Retinal pigment epithelial cell (primary cell): ENCODE measurements around the gene SLC38A9.

Source experiments
- DNase-seq: peaks from one replicate; pipeline ENCODE4 v3.0.0-alpha.2; 2010; ENCODE audit warnings: low read depth
- H3K4me3 ChIP-seq: 2 replicates; pipeline ENCODE4 v1.5.1; 2011; ENCODE audit warnings: mild to moderate bottlenecking, low read length, control low read depth, moderate library complexity
- CTCF ChIP-seq: conservative IDR thresholded peaks from 2 replicates; pipeline ENCODE4 v1.5.1; 2011; ENCODE audit warnings: low read depth, low read length, control low read depth, inconsistent platforms

SLC38A9 gene

GRCh38 chr5:55597014-55597981 is 114.8 kb downstream of the SLC38A9 start:
- TF ChIP-seq CTCF = no peak
- no peak for DNase-seq
- H3K4me3 ChIP-seq = no peak overlapping the region

GRCh38 chr5:55594671-55595070 is 117.5 kb downstream of the SLC38A9 start:
- no peak overlapping the region for H3K4me3 ChIP-seq
- TF ChIP-seq CTCF = no peak
- no peak for DNase-seq

- no peak for TF ChIP-seq CTCF
- no peak for DNase-seq
- H3K4me3 ChIP-seq = no peak overlapping the region
Measured at GRCh38 chr5:55593115-55593472, 119.0 kb downstream of the SLC38A9 start.

GRCh38 chr5:55592388-55593114 is 119.6 kb downstream of the SLC38A9 start:
- DNase-seq = no peak
- TF ChIP-seq CTCF = no peak

GRCh38 chr5:55591686-55592085 is 120.4 kb downstream of the SLC38A9 start:
- no peak for DNase-seq
- no peak overlapping the region for H3K4me3 ChIP-seq
- no peak for TF ChIP-seq CTCF

More at GRCh38 chr5:55592388-55593114, 119.6 kb downstream of the SLC38A9 start:
- no peak overlapping the region for H3K4me3 ChIP-seq

GRCh38 chr5:55585206-55585610 is 126.9 kb downstream of the SLC38A9 start:
- TF ChIP-seq CTCF = no peak
- DNase-seq = no peak
- H3K4me3 ChIP-seq = no peak overlapping the region
